ENCODE measurements around the gene CHN1.
A peak's percentile ranks its signal among the peaks of the same experiment; 100 is the strongest.

The CHN1 gene

GRCh38 chr2:175009917-175010621, 4.9 kb upstream of the CHN1 start:
- DNase-seq = no peak

DNA sequence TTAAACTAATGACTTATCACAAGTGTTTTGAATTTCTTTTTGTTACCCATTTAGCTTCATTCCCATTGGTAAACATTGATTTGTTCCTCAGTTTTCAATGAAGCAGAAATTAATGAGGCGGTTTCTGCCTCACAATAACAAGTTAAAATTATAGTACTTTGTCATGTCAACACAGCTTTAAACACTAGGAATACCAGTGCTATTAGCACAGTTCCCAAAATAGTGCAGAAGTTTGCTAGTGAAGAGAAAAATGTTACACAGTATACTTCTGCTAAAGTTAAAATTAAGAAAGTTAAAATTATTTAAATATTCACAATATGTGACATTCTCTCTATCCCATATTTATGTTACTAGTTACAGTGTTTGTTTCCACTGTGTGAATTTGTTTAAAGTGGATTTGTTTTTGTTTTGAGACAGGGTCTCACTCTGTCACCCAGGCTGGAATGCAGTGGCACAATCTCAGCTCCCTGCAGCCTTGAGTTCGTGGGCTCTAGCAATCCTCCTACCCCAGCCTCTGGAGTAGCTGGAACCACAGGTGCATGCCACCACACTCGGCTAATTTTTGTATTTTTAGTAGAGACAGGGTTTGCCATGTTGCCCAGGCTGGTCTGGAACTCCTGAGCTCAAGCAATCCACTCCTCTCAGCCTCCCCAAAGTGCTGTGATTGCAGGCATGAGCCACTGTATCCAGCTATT, 3.8 kb upstream of the CHN1 start:
- DNase-seq = no peak

- DNase-seq = no peak
These were observed 2.8 kb upstream of the CHN1 start for GRCh38 chr2:175008009-175008408.

GRCh38 chr2:175007510-175007909, 2.3 kb upstream of the CHN1 start:
- DNase-seq = no peak

DNA sequence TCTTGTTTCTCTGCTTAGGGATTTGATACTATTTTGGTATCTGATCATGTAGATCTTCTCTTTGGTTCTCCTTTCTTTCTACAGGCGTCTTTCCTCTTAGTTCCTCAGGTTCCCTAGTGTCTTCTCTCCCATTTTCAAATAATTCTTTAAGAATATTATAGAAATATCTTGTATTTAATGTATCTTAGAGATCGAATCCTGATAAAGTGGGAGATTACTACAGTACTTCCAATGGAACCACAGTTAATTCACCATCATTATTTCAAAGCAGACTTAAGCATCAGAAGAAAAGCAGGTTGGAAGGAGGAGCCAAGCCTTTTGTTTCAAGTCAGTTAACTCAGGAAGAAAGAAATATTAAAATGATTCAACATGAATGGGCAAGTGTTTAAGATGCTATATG, 1.1 kb upstream of the CHN1 start:
- DNase-seq = no peak

- DNase-seq = no peak
These were observed 618 bp upstream of the CHN1 start for GRCh38 chr2:175005733-175006264.

- DNase-seq = peak in 1 of 2 experiments; percentile 30
These were observed 526 bp downstream of the CHN1 start for GRCh38 chr2:175004730-175004979.

GRCh38 chr2:175003875-175004729, 1.1 kb downstream of the CHN1 start:
- DNase-seq = peak; percentile 17 to 21

DNA sequence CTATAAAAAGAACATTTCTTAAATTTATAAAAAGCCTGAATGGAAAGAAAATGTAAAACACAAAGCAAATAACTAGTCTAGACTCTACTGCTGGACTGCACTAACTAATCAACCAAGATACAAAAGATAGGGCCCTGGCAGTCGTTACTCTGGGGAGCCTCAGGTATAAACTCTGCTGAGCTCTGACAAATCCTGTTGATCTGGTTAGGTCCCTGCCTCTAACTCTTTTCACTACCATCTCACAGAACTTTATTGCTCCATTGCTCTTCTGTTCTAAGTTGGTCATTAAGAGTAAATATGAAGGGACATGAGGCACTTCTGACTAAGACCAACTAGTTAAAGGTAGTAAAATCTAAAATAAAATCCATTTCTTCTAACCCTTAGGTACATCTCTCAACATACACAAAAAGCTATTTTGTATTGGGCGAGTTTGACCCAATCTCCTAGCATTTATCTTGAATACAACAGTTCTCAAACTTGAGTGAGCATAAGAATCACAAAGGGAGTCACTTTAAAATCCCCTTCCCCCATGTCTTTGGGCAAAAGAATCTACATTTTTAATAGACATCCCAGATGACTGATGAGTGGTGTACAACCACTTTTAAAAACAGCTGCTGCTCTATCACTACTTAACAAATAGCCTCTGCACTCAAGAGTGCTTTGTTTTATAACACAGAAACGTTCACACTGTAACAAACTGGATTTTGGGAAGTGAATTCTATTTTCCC, 2.5 kb downstream of the CHN1 start:
- DNase-seq = no peak

DNA sequence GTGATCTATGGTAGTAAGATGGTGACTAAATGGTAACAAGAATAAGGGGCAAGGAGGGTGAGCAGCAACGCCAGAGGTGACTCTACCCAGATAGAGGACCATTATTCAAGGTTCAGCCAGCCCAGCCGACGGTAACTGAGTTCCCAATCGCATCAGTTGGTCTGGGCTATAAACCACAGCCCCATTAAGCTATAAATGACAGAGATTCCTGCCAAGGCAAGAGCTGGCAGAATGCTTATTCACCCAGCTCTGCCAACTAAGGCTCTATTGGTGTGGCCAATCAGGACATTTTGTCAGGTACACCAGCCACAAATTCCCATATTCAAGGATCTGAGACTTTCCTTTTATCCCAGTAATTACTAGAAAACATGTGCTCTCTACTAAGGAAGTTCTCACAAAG, 3.6 kb downstream of the CHN1 start:
- DNase-seq = no peak

GRCh38 chr2:174997110-174997509, 8.1 kb downstream of the CHN1 start:
- DNase-seq = no peak

GRCh38 chr2:174996622-174997021, 8.6 kb downstream of the CHN1 start:
- no peak for DNase-seq

- DNase-seq = no peak
These were observed 10.8 kb downstream of the CHN1 start for GRCh38 chr2:174994381-174994780.

- no peak for DNase-seq
These were observed 12.3 kb downstream of the CHN1 start for GRCh38 chr2:174992886-174993285.

DNA sequence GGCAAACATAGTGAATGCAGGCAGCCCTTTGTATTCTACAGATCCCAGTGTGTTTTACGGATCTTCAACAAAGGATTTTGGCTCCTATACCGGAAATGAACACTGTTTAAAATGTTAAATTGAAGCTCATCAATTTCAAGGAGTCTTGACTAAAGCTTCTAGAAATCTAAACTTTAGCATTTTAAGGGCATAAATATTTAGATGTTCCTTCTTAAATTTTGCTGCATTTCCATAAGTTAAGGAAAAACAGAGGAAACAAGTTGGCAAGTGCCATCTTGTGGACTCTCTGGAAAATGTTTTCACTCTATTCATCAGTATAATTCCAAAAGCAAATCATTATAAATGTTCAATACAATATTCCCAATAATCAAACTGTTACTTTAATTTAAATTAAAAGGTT, 19.6 kb downstream of the CHN1 start:
- DNase-seq = no peak

GRCh38 chr2:174984561-174984960, 20.6 kb downstream of the CHN1 start:
- DNase-seq = no peak

GRCh38 chr2:174981331-174981730, 23.9 kb downstream of the CHN1 start:
- DNase-seq = no peak

- DNase-seq = no peak
These were observed 25.2 kb downstream of the CHN1 start for GRCh38 chr2:174979996-174980395.

GRCh38 chr2:174977364-174977763, 27.8 kb downstream of the CHN1 start:
- no peak for DNase-seq

DNA sequence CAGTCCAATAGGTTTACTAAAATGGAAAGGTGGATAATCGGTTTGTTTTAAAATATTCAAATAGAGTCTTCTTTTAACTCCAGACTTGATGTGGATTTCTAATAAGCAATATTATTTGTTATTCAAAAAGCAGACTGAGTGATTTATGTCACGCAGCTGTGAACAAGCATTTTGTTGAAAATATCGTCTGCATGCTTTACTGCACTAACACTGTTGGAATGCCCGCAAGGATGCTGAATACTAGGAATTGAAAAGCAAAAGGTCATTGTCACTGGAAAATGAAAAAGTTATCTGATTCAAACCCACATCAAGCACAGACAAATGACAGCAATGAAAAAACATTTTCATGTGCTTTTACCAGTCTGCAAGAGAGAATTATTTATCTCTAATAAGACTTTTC, 31.1 kb downstream of the CHN1 start:
- DNase-seq = no peak

GRCh38 chr2:174972924-174973323, 32.3 kb downstream of the CHN1 start:
- DNase-seq = no peak

GRCh38 chr2:174971868-174972781, 33.1 kb downstream of the CHN1 start:
- DNase-seq = no peak
